ENCODE results near the gene FGG. TPM values are rescaled to one million over a fixed set of nuclear protein-coding genes. Genes with fewer than 3 reads are reported as not detected.

Gene FGG
- total RNA-seq, 1 donor from 2014 or later: not detected

- DNase-seq (ENCODE audit: low read depth): no peak
- H3K27me3 ChIP-seq (ENCODE audit: control insufficient read depth, insufficient read depth, low read length): no peaks in the 10 kb centered on the region
- TF ChIP-seq CTCF (IDR thresholded peaks at IDR 0.05; ENCODE audit: insufficient read depth, low read length, poor library complexity, severe bottlenecking): no peak
- no peaks in the 10 kb centered on the region for H3K36me3 ChIP-seq (ENCODE audit: control insufficient read depth, insufficient read depth, low read length)
- no peak overlapping the region for H3K4me3 ChIP-seq (ENCODE audit: low read depth, low read length)
Observed at GRCh38 chr4:154616731-154617130, 4.3 kb upstream of the FGG start.

DNA sequence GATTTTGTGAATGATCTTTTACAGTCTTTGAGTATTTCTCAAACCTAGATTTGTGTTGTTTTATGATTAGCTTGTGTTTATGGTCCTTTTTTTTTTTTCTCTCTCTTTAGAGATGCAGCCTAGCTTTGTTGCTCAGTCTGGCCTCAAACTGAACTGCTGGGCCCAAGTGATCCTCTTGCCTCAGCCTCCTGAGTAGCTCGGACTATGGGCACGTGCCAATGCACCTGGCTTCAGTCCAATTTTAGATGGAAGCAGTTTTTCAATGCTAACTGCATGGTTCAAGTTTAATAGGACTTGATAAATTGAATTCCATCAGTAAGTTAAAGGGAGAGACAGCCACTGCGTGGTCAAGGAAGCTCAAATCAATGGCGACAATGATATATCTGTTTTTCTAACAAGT is 3.8 kb upstream of the FGG start:
- no peaks in the 10 kb centered on the region for H3K27me3 ChIP-seq (ENCODE audit: control insufficient read depth, insufficient read depth, low read length)
- no peak for TF ChIP-seq CTCF (IDR thresholded peaks at IDR 0.05; ENCODE audit: insufficient read depth, low read length, poor library complexity, severe bottlenecking)
- no peak for DNase-seq (ENCODE audit: low read depth)
- H3K4me3 ChIP-seq (ENCODE audit: low read depth, low read length): no peak overlapping the region
- H3K36me3 ChIP-seq (ENCODE audit: control insufficient read depth, insufficient read depth, low read length): no peaks in the 10 kb centered on the region

- no peak for TF ChIP-seq CTCF (IDR thresholded peaks at IDR 0.05; ENCODE audit: insufficient read depth, low read length, poor library complexity, severe bottlenecking)
- no peak for DNase-seq (ENCODE audit: low read depth)
- Histone ChIP-seq H3K4me3 (ENCODE audit: low read depth, low read length) (no peak overlapping the region), H3K36me3 (ENCODE audit: control insufficient read depth, insufficient read depth, low read length) (no peaks in the 10 kb centered on the region), H3K27me3 (ENCODE audit: control insufficient read depth, insufficient read depth, low read length) (no peaks in the 10 kb centered on the region)
Observed at GRCh38 chr4:154615211-154615610, 2.8 kb upstream of the FGG start.

DNA sequence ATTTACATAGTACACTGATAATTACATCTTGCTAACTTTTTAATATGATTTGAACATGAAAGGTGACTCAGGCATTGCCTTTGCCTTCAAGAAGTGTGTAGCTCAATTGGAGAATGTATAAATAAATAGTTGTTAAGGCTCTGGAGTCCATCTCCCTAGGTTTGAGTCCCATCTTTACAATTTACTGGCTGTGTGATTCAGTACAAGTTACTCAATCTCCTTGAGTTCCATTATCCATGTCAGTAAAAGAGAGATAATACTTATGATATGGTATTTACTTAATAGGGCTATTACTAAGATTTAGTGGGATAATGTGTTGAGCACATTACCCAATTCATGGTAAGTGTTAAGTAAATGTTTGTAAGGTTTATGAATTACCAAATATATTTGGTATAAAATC is 1.9 kb upstream of the FGG start:
- Histone ChIP-seq H3K27me3 (ENCODE audit: control insufficient read depth, insufficient read depth, low read length) (no peaks in the 10 kb centered on the region), H3K36me3 (ENCODE audit: control insufficient read depth, insufficient read depth, low read length) (no peaks in the 10 kb centered on the region), H3K4me3 (ENCODE audit: low read depth, low read length) (no peak overlapping the region)
- no peak for DNase-seq (ENCODE audit: low read depth)
- no peak for TF ChIP-seq CTCF (IDR thresholded peaks at IDR 0.05; ENCODE audit: insufficient read depth, low read length, poor library complexity, severe bottlenecking)

GRCh38 chr4:154611833-154612232 is 623 bp downstream of the FGG start:
- TF ChIP-seq CTCF (IDR thresholded peaks at IDR 0.05; ENCODE audit: insufficient read depth, low read length, poor library complexity, severe bottlenecking): no peak
- no peak overlapping the region for H3K4me3 ChIP-seq (ENCODE audit: low read depth, low read length)

DNA sequence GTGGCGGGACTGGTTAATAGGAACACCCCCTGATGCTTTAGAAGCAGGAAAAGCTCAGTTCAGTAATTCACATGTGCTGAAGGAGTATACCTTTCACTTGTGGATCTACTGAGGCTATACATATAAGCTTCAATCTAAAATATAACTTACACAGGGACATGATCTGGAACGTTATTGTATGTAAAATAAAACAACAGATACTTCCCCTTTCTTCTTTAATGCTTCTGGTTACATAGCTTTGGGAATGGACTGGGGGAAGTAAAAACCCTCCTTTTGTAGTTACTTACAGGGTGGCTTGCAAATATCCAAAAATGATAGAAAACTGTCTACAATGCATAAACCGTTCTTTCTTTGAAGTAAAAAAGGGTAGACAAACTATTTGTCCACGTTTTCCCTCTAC is 1.9 kb downstream of the FGG start:
- TF ChIP-seq CTCF (IDR thresholded peaks at IDR 0.05; ENCODE audit: insufficient read depth, low read length, poor library complexity, severe bottlenecking): no peak
- H3K4me3 ChIP-seq (ENCODE audit: low read depth, low read length): no peak overlapping the region
- no peak for DNase-seq (ENCODE audit: low read depth)
- H3K27me3 ChIP-seq (ENCODE audit: control insufficient read depth, insufficient read depth, low read length): no peaks in the 10 kb centered on the region
- H3K36me3 ChIP-seq (ENCODE audit: control insufficient read depth, insufficient read depth, low read length): no peaks in the 10 kb centered on the region

More at GRCh38 chr4:154611833-154612232, 623 bp downstream of the FGG start:
- no peaks in the 10 kb centered on the region for H3K36me3 ChIP-seq (ENCODE audit: control insufficient read depth, insufficient read depth, low read length)
- no peaks in the 10 kb centered on the region for H3K27me3 ChIP-seq (ENCODE audit: control insufficient read depth, insufficient read depth, low read length)
- DNase-seq (ENCODE audit: low read depth): no peak

Measured in kidney epithelial cell (primary cell).